ENCODE results near the gene CALD1.

The CALD1 gene

GRCh38 chr7:134856691-134857090, 77.3 kb downstream of the CALD1 start:
- Histone ChIP-seq H3K27ac (ENCODE audit: low read length) (peak overlapping the region; percentile 68), H3K36me3 (ENCODE audit: control insufficient read depth in 2 of 2, insufficient read depth in 2 of 2, low read length in 2 of 2) (no peaks in the 10 kb centered on the region), H3K27me3 (ENCODE audit: control insufficient read depth in 1 of 2, insufficient read depth in 2 of 2, low read length in 2 of 2) (no peaks in the 10 kb centered on the region), H3K4me1 (ENCODE audit: control insufficient read depth, insufficient read depth, low read length) (peaks cover 47% of the 10 kb centered on the region), H3K9ac (ENCODE audit: low read length in 2 of 2) (peak overlapping the region in 1 of 2 donors; percentile 46), H3K9me3 (ENCODE audit: control insufficient read depth in 2 of 2, low read length in 2 of 2) (no peaks in the 10 kb centered on the region), H3K4me3 (ENCODE audit: low read length in 2 of 2) (no peak overlapping the region)

- peaks cover 39% of the 10 kb centered on the region for H3K4me1 ChIP-seq (ENCODE audit: control insufficient read depth, insufficient read depth, low read length)
- H3K27me3 ChIP-seq (ENCODE audit: control insufficient read depth in 1 of 2, insufficient read depth in 2 of 2, low read length in 2 of 2) = no peaks in the 10 kb centered on the region
- H3K9ac ChIP-seq (ENCODE audit: low read length in 2 of 2) = no peak overlapping the region
- no peaks in the 10 kb centered on the region for H3K36me3 ChIP-seq (ENCODE audit: control insufficient read depth in 2 of 2, insufficient read depth in 2 of 2, low read length in 2 of 2)
- H3K4me3 ChIP-seq (ENCODE audit: low read length in 2 of 2) = no peak overlapping the region
- H3K27ac ChIP-seq (ENCODE audit: low read length) = peak overlapping the region; percentile 42
- H3K9me3 ChIP-seq (ENCODE audit: control insufficient read depth in 2 of 2, low read length in 2 of 2) = no peaks in the 10 kb centered on the region
Observed at GRCh38 chr7:134857958-134858357, 78.5 kb downstream of the CALD1 start.

DNA sequence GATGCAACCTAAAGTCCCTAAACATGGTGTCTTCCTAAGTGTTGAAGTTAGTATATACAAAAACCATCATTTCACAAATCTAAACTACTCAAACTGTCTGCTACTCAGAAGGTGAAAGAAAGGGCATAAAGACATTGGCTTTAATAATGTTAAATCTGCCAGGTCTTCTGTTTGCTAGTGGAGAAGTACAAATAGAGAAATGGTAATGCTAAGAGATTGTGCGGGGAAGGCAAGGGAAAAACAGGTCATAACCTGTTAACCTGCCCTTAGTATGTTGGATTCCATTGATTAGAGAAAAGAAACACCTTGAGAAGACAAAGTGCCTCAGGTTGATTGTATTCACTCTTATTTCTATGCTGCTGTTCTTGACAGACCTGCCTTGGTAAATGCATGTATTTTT, 80.3 kb downstream of the CALD1 start:
- H3K9me3 ChIP-seq (ENCODE audit: control insufficient read depth in 2 of 2, low read length in 2 of 2) = no peaks in the 10 kb centered on the region
- no peak overlapping the region for H3K27ac ChIP-seq (ENCODE audit: low read length)
- H3K36me3 ChIP-seq (ENCODE audit: control insufficient read depth in 2 of 2, insufficient read depth in 2 of 2, low read length in 2 of 2) = peaks cover 0 to 3% of the 10 kb centered on the region in 2 donors
- H3K27me3 ChIP-seq (ENCODE audit: control insufficient read depth in 1 of 2, insufficient read depth in 2 of 2, low read length in 2 of 2) = no peaks in the 10 kb centered on the region
- H3K4me3 ChIP-seq (ENCODE audit: low read length in 2 of 2) = no peak overlapping the region
- H3K9ac ChIP-seq (ENCODE audit: low read length in 2 of 2) = no peak overlapping the region
- peaks cover 38% of the 10 kb centered on the region for H3K4me1 ChIP-seq (ENCODE audit: control insufficient read depth, insufficient read depth, low read length)

GRCh38 chr7:134865001-134865845, 85.8 kb downstream of the CALD1 start:
- no peaks in the 10 kb centered on the region for H3K27me3 ChIP-seq (ENCODE audit: control insufficient read depth in 1 of 2, insufficient read depth in 2 of 2, low read length in 2 of 2)
- no peaks in the 10 kb centered on the region for H3K9me3 ChIP-seq (ENCODE audit: control insufficient read depth in 2 of 2, low read length in 2 of 2)
- H3K9ac ChIP-seq (ENCODE audit: low read length in 2 of 2) = peak overlapping the region; percentile 45 to 51
- peak overlapping the region; percentile 59 to 65 for H3K4me3 ChIP-seq (ENCODE audit: low read length in 2 of 2)
- peaks cover 38% of the 10 kb centered on the region for H3K4me1 ChIP-seq (ENCODE audit: control insufficient read depth, insufficient read depth, low read length)
- H3K27ac ChIP-seq (ENCODE audit: low read length) = peak overlapping the region; percentile 73
- H3K36me3 ChIP-seq (ENCODE audit: control insufficient read depth in 2 of 2, insufficient read depth in 2 of 2, low read length in 2 of 2) = peaks cover 14 to 20% of the 10 kb centered on the region in 2 donors

GRCh38 chr7:134866617-134867016, 87.2 kb downstream of the CALD1 start:
- Histone ChIP-seq H3K9ac (ENCODE audit: low read length in 2 of 2) (peak overlapping the region in 1 of 2 donors; percentile 45), H3K27ac (ENCODE audit: low read length) (peak overlapping the region; percentile 73), H3K4me1 (ENCODE audit: control insufficient read depth, insufficient read depth, low read length) (peaks cover 46% of the 10 kb centered on the region), H3K27me3 (ENCODE audit: control insufficient read depth in 1 of 2, insufficient read depth in 2 of 2, low read length in 2 of 2) (no peaks in the 10 kb centered on the region), H3K4me3 (ENCODE audit: low read length in 2 of 2) (peak overlapping the region in 1 of 2 donors; percentile 16), H3K9me3 (ENCODE audit: control insufficient read depth in 2 of 2, low read length in 2 of 2) (no peaks in the 10 kb centered on the region), H3K36me3 (ENCODE audit: control insufficient read depth in 2 of 2, insufficient read depth in 2 of 2, low read length in 2 of 2) (peaks cover 14 to 20% of the 10 kb centered on the region in 2 donors)

GRCh38 chr7:134870156-134870555, 90.7 kb downstream of the CALD1 start:
- Histone ChIP-seq H3K4me1 (ENCODE audit: control insufficient read depth, insufficient read depth, low read length) (peaks cover 41% of the 10 kb centered on the region), H3K27me3 (ENCODE audit: control insufficient read depth in 1 of 2, insufficient read depth in 2 of 2, low read length in 2 of 2) (no peaks in the 10 kb centered on the region), H3K27ac (ENCODE audit: low read length) (peak overlapping the region; percentile 50), H3K9ac (ENCODE audit: low read length in 2 of 2) (no peak overlapping the region), H3K9me3 (ENCODE audit: control insufficient read depth in 2 of 2, low read length in 2 of 2) (no peaks in the 10 kb centered on the region), H3K36me3 (ENCODE audit: control insufficient read depth in 2 of 2, insufficient read depth in 2 of 2, low read length in 2 of 2) (peaks cover 14 to 17% of the 10 kb centered on the region in 2 donors), H3K4me3 (ENCODE audit: low read length in 2 of 2) (peak overlapping the region in 1 of 2 donors; percentile 5)

- Histone ChIP-seq H3K9ac (ENCODE audit: low read length in 2 of 2) (no peak overlapping the region), H3K4me1 (ENCODE audit: control insufficient read depth, insufficient read depth, low read length) (peaks cover 40% of the 10 kb centered on the region), H3K9me3 (ENCODE audit: control insufficient read depth in 2 of 2, low read length in 2 of 2) (no peaks in the 10 kb centered on the region), H3K27ac (ENCODE audit: low read length) (peak overlapping the region; percentile 38), H3K36me3 (ENCODE audit: control insufficient read depth in 2 of 2, insufficient read depth in 2 of 2, low read length in 2 of 2) (peaks cover 14 to 17% of the 10 kb centered on the region in 2 donors), H3K27me3 (ENCODE audit: control insufficient read depth in 1 of 2, insufficient read depth in 2 of 2, low read length in 2 of 2) (no peaks in the 10 kb centered on the region), H3K4me3 (ENCODE audit: low read length in 2 of 2) (no peak overlapping the region)
Observed at GRCh38 chr7:134870781-134871180, 91.3 kb downstream of the CALD1 start.

DNA sequence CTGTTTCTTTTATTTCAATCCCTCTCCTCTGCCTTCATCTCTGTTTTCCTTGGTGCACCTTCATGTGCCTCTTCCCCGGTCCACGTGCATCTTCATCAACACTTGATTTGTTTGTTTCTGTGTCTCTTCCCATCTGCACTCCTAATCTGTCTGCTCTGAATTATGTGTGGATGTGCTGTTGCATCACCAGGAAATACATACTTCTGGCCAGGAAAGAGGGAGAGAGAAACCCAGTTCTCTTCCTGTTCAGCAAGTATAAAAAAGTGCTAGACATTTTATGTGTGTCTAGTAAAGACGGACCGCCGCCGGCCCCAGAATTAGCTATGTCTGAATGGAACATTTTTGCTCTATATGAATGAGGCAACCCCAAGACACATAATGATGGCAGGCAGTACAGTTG, 93.8 kb downstream of the CALD1 start:
- Histone ChIP-seq H3K4me3 (ENCODE audit: low read length in 2 of 2) (no peak overlapping the region), H3K27me3 (ENCODE audit: control insufficient read depth in 1 of 2, insufficient read depth in 2 of 2, low read length in 2 of 2) (no peaks in the 10 kb centered on the region), H3K27ac (ENCODE audit: low read length) (peak overlapping the region; percentile 58), H3K36me3 (ENCODE audit: control insufficient read depth in 2 of 2, insufficient read depth in 2 of 2, low read length in 2 of 2) (peaks cover 9 to 19% of the 10 kb centered on the region in 2 donors), H3K4me1 (ENCODE audit: control insufficient read depth, insufficient read depth, low read length) (peaks cover 39% of the 10 kb centered on the region), H3K9ac (ENCODE audit: low read length in 2 of 2) (no peak overlapping the region), H3K9me3 (ENCODE audit: control insufficient read depth in 2 of 2, low read length in 2 of 2) (no peaks in the 10 kb centered on the region)

GRCh38 chr7:134874407-134874806, 95.0 kb downstream of the CALD1 start:
- Histone ChIP-seq H3K9me3 (ENCODE audit: control insufficient read depth in 2 of 2, low read length in 2 of 2) (no peaks in the 10 kb centered on the region), H3K27me3 (ENCODE audit: control insufficient read depth in 1 of 2, insufficient read depth in 2 of 2, low read length in 2 of 2) (no peaks in the 10 kb centered on the region), H3K4me1 (ENCODE audit: control insufficient read depth, insufficient read depth, low read length) (peaks cover 49% of the 10 kb centered on the region), H3K27ac (ENCODE audit: low read length) (peak overlapping the region; percentile 53), H3K36me3 (ENCODE audit: control insufficient read depth in 2 of 2, insufficient read depth in 2 of 2, low read length in 2 of 2) (peaks cover 2 to 8% of the 10 kb centered on the region in 2 donors), H3K9ac (ENCODE audit: low read length in 2 of 2) (no peak overlapping the region), H3K4me3 (ENCODE audit: low read length in 2 of 2) (no peak overlapping the region)

GRCh38 chr7:134875867-134876266, 96.4 kb downstream of the CALD1 start:
- H3K9me3 ChIP-seq (ENCODE audit: control insufficient read depth in 2 of 2, low read length in 2 of 2) = no peaks in the 10 kb centered on the region
- peak overlapping the region; percentile 58 for H3K27ac ChIP-seq (ENCODE audit: low read length)
- H3K36me3 ChIP-seq (ENCODE audit: control insufficient read depth in 2 of 2, insufficient read depth in 2 of 2, low read length in 2 of 2) = peaks cover 2 to 4% of the 10 kb centered on the region in 2 donors
- H3K27me3 ChIP-seq (ENCODE audit: control insufficient read depth in 1 of 2, insufficient read depth in 2 of 2, low read length in 2 of 2) = no peaks in the 10 kb centered on the region
- no peak overlapping the region for H3K4me3 ChIP-seq (ENCODE audit: low read length in 2 of 2)
- H3K9ac ChIP-seq (ENCODE audit: low read length in 2 of 2) = no peak overlapping the region
- peaks cover 43% of the 10 kb centered on the region for H3K4me1 ChIP-seq (ENCODE audit: control insufficient read depth, insufficient read depth, low read length)

Measured in stomach smooth muscle (tissue), 2 donors.